Activated T-cell treated with anti-CD3 and anti-CD28 coated beads for 4 hours (primary cell): ENCODE data around the gene IPO8.

Experiments
- DNase-seq: peaks from one replicate; pipeline ENCODE4 v3.0.0-alpha.2; 2020

The IPO8 gene

GRCh38 chr12:30695199-30696102 is at the start of gene IPO8:
Gene IPO8, minus strand, starts transcription at chr12:30695869. Its CDS starts 222 bp downstream, at chr12:30695647.
- DNase-seq: peak; percentile 82

- no peak for DNase-seq
Observed at GRCh38 chr12:30744321-30744720, 48.7 kb upstream of the IPO8 start.

DNA sequence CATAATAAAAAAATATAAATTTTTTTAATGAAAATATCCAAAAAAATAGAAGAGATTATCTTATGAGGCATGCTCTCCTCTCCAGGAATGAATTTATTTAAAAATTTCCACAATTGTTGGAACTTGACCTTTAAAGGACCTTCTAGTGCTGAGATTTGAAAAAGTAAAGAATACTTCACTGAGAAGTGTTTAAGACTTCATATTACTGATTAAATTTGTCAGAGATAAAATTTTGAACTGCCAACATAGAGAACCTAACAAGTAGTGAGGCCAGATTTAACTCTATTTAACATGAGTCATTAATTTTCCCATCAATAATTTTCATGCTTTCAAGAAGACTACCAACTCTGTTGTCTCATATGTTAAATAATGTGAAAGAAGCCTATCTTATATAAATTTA is 44.6 kb upstream of the IPO8 start:
- DNase-seq: no peak

GRCh38 chr12:30739020-30739419 is 43.4 kb upstream of the IPO8 start:
- no peak for DNase-seq

DNA sequence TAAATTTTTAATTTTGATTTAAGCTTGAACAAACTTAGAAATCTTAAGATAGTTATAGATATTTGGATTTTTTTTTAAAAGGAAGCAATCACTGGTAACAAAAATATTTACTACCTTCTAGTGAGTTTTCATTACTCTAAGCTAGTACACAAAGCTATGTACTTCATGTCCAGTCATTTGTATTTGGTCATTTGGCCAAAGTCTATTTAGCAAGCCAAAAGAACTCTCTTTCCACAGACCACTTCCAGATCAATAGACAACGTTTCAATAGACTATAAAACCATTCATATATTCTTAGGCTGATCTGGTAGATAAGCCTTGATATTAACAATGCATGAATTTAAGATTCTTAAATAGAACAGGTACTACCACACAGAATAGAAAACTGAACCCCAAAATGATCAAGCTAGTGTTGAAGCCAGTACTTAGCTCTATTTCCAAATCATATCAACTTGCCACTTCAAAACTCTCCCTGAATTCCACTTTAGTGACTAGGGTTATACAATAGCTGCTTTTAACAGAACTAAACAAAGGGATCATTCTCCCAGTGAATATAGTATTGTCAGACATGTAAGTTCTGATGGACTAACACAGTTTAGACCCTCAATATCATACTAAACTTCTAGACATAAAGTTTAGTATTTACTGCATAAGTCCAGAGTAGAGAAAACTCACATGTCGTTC is 37.4 kb upstream of the IPO8 start:
- DNase-seq: no peak

- DNase-seq: no peak
Observed at GRCh38 chr12:30730011-30730410, 34.3 kb upstream of the IPO8 start.

DNA sequence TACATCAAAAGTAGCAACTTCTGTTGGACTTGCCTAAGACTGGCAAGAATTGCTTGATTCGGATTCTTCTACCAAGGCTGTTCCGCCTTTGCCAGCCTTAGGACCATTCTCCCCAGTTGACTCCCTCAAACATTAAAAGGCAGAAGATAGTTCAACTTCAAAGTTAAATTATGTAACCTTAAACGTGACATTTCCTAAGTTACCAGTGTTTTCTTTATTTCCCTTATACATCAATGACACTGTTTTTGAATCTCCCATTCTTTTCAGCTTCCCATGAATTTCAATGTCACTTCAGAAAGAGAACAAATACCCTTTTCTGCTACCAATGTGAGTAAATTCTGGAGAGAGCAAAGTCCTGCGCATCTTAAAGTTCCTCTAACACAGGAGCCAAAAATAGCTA is 33.9 kb upstream of the IPO8 start:
- no peak for DNase-seq

GRCh38 chr12:30726647-30727046 is 31.0 kb upstream of the IPO8 start:
- no peak for DNase-seq

DNA sequence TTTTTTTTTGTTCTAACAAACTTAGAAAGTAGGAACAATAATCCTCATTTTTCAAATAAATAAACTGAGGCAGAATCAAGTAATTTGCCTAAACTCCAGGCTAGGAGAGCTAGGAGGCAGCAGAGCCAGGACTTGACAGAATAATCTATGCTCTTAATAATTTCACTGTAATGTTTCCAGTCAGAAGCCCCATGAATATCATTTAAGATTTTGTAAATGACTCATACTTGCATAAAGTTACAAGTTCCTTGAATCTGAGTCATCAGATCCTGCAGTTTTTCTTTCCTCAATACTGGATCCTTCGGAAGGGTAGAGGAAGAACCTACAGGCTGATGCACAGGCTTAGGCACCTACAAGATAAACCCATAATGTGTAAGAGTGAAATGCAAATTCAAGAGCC is 30.1 kb upstream of the IPO8 start:
- DNase-seq: no peak

DNA sequence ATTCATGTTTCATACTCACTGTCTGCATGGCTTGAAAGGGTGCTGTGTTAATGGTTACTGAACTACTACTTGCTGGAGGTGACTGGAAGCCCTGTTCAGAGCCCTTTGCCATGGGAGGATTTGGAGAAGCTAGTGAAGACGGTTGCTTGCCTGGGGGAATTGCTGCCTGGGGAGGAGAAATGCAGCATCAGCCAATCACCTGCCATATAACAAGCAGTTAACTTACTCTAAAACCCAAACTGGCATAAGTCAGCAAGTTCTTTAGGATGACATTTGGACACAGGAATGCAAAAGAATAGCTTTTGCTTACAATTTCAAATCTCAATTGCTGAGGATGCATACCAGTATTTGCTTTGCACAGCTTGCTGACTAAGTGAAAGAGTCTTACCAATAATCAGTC is 23.4 kb upstream of the IPO8 start:
- DNase-seq: no peak

GRCh38 chr12:30707613-30708342 is 12.1 kb upstream of the IPO8 start:
- no peak for DNase-seq

GRCh38 chr12:30706476-30706875 is 10.8 kb upstream of the IPO8 start:
- no peak for DNase-seq

GRCh38 chr12:30701056-30701455 is 5.4 kb upstream of the IPO8 start:
- no peak for DNase-seq

DNA sequence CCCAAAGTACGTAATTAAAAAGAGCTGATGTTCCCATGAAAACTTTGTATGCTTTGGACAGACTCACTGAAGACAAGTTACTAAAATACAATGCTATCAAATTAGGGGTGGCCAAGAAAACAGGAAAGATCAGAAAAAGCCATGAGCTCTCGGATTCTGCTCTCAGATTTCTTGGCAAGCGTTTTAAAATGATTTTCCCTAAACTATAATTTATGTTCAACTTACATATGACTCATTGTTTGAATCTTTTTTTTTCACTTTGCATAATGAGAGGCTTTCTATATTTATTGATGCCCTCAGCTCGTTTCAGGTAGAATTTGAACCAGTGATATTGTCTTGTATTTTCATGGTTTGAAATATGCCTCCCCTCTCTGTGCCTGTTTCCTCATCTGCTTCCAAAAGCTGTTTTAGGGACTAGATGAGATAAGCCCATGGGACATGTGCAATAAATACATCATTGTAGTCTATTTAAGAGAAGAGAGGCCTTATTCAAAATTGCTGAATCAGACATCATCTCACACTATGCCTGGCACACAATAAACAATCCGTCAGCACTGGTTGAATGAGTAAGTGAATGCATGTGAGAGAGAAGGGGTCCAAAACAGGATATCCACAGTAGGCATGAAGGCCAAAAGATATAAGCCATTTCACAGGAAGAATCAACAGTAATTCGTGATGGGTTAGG is 4.7 kb upstream of the IPO8 start:
- DNase-seq: no peak

DNA sequence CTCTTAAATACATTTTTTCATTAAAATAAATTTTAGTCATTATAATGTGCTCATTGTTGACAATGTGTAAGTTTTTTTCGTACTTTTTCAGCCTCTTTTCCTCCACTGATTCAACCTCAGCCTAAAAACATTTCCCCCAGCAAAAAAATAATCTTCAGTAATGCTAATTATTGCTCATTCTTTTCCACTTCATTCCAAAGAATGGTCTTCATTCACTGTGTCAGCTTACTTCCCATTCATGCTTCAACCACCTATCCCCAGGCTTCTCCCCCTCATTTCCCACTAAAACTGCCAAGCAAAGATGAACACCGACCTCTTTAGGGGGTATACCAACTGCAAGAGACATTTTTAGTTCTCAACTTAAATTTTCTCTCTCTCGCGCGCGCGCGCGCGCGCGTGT is 2.7 kb upstream of the IPO8 start:
- DNase-seq: no peak

DNA sequence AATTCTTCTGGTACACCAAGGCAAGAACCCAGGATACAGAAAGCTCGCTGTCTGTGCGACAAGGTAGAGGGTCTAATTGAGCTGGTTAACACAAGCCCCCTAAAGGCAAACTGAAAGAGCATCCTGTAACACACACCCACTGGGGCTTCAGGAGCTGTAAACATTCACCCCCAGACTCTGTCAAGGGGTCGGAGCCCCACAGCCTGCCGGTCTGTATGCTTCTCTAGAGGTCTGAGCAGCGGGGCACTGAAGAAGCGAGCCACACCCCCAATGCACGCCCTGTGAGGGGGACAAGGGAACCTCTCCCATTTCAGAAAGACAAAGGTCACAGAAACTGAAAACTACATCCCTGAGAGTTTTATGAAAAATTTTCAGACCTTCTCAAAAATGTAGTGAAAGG is 1.3 kb upstream of the IPO8 start:
- DNase-seq: no peak

DNA sequence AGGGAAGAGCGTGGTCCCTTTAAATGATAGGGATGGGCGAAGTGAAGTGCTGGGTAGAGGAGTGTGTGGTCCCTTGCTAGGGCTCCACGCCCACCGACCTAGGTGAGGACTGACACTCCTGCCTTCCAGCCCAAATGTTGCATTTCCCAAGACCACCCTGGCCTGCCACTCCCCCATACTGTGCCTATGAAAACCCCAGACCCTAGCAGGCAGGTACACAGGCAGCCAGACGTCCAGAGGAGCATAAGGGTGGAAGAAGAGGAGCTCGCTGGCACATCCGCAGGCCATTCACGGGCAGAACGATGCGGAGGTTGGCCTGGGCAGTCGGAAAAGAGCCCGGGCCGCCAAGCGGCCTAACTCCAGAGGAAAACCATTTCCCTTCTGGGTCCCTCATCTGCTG is 817 bp upstream of the IPO8 start:
- no peak for DNase-seq

DNA sequence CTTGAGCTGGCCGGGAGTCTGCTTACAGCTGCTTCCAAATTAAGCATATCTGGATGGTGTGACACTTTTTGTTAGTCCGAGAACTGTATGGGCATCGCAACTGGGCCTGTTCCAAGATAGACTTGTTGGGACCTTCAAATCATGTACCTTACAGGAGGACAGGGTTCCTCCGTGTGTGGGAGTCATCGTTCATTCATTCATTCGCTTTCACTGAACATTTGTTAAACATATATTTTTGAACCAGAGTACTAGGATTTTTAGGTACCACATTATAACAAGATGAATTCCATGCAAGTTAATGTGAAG is 387 bp upstream of the IPO8 start:
- no peak for DNase-seq

DNA sequence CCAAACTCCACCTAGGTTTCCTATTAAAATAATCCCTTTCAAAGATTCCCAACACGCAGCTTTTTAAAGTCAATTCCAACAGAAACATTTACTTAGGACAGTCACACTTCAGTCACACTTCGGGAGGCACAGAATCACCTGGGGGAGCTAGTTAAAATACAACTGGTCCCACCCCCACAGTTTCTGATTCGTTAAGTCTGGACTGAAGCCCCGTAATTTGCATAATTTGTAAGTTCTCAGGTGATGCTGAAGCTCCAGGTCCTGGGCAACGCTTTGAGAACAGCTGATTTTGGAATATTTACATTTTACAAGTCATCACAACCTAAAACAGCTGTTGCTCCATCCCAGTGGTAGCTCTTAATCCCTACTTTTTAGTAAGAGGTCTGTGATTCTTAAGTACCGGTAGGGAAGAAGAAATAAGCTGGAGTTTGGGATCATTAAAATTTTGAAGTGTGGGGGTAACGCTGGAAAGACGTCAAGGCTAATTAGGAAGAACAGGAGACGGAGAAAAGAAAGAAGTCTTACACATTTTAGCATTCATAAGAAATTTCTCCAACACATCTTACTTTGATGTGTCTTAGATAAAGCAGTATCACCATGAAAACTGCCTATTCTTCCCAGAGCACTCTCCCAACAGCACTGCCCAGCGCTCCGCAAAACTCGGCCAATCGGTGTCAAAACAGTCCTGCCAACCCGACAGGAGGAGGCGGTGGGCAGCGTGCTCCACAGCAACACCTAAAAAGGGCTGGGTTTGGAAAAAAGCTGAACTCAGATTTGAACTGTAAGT is 1.1 kb downstream of the IPO8 start:
- DNase-seq: no peak

DNA sequence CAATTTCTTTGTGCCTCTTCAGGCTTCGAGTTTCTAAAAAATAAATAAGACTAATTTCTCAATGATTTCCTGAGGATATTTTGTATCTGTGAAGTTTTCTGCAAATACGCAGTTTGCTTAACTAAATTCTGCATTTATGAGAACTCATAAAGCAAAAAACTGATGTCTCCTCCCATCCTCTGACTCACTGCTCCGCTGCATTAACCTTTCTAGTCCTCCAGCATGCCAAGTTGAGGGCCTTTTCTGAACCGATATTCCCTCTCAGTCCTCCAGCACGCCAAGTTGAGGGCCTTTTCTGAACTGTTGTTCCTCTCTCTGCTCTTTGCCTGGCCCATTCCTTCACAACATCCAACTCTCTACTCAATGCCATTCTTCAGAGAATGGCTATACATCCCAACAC is 3.2 kb downstream of the IPO8 start:
- DNase-seq: no peak

DNA sequence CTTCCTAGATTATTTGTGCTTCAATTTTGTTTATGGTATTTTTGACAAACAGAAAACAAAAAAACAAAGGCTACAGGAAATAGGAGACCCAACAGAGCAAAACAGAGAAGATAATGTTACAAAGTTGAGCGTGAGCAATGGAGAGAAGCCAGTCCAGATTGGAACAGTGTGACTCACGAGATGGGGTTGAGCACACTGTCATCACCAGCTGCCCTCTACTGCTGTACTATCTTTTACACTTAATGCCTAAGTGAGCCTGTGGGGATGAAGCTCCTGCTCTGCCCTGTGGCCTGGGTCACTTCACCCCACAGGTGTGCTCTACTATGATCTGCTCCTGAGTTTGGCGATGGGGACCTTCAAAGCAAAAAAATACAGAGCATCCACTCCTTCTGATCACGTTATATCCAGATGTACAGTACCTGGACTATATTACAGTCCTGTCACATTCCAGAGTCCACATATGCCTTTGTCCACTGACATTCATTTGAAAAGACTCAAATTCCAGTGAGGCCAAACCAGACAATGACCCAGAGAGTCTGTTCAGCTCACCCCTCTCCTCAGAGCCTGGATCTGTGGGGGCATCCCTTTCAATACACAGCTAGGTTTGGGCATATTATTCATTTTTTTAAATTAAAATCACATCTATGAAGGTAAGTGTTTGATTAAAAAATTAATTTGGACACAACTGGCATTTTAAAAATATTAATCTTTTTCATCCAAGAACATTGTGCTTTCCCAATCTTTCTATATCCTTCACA is 4.4 kb downstream of the IPO8 start:
- no peak for DNase-seq
